ENCODE measurements around the gene ANKRD63.

Gene ANKRD63

DNA sequence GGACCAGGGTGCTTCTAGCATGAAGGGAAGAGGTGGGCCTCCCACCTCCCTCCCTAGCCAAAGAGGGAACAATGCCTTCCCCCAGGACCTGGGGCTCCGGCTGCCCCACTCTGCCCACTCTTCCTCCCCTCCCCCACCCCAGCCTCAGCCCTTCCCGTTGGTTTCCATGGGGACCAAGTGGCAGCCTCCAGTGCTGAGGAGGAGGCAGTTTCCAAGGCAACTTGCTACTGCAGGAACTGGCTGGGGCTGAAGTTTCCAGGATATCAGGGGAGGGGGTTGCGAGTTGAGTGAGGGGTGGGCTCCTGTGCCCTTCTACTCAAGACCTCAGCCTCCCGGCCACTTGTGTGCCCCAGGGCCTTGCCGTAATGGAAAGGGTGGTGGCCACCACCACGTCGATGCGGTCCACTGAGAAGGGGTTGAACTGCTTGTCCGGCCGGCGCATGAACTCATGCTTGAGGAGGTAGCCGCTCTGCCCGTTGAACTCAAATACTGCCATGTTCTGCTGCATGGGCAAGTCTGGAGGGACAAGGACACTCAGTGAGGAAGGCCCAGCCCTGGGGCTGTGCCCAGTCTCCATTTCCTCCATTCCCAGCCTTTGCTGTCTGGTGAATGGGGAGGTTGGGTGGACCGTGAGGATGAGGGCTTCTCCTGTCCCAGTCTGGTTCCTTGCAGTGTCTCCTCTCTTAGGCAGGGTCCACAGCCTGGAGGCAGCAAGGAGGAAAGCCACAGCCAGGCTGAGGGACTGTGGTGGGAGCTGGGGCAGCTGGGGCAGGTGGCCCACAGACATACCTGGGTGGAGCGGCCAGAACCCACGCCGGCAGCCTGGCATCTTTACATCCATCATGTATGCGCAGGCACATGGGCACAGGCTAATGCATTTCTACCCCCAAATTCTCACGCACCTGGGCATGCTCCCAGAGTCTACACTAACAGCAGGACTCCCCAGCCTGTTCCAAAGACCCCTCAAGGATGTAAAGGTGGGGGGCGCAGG, 11.3 kb upstream of the ANKRD63 start:
- no peak for DNase-seq

DNA sequence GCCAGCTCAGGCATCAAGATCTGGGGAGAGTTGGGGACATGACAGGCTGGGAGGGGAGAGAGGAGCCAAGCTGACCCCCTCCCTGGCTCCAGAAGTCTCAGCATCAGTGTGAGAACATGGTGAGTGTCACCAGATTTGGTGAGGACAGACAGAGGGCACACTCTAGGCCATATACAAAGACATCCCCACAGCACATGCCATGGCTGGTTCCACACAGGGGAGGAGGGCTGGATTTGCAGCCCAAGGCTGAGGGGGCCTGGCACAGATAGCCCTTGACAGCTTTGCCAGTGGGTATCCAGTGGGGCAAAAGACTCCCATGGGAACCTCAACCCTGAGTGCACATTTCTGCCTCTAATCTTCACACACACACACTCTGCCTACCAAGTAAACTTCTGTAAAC, 10.1 kb upstream of the ANKRD63 start:
- DNase-seq, result no peak

DNA sequence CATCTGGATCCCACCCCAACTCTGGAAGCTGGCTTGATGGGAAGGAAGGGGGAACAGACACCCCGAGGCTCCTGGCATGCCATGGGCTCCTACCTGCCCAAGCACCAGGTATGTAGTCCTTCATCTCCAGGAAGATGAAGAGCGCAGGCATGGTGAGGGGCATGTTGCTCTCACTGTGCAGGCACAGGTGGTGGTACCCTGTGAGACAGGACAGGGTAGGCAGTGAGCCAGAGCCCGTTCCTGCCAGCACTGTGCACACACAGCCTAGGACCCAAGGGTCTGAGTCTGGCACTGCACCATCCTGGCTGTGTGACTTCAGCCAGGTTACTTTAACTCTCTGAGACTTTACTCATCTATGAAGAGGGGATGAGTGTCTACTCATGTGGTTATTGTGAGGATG, 9.4 kb upstream of the ANKRD63 start:
- no peak for DNase-seq

DNA sequence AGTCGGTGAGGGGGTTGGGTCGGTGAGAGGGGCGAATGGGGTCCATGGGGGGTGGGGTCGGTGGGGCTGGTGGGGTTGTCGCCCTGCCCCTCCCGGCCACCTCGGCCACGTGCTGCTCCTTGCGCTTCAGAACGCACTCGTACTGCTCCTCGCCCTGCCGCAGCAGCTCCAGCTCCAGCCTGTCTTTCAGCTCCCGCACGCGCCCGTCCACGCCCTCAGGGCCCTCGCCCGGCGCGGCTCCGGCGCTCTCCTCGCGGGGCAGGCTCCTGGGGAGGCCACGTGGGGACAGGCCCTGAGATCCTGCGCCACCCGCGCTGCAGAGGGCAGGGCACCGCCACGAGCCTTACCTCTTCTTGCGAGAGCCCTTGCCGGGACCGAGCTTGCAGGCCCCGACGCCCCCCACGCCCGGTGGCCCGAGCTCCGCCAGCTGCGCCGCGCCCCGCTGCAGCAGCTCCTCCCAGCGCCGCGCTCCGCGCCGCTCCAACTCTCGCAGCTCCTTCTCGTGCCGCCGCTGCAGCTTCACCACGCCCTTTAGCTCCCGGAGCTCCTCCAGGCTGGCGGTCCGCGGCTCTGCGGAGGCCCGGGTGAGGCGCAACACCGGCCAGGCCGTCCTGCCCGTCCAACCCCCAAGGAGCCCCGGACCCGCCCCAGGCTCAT, 8.2 kb upstream of the ANKRD63 start:
- peak; percentile 44 for DNase-seq

DNA sequence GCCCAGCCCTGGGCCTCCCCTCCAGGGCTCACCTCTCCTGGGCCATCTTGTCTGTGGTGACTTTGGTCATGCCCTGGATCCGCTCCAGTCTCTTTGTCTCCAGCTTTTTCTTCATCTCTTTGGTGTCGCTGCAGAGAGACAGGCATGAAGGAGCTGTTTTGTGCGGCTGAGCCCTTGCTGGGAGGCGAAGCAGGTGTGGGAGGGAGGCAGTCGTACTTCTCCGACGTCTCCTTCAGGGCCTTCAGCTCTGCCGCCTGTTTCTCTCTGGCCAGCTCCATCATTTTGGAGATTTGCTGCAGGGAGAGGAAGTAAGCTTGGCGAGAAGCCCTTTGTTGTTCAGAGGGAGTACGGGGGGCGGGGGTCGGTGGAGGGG, 7.7 kb upstream of the ANKRD63 start:
- DNase-seq, result no peak

DNA sequence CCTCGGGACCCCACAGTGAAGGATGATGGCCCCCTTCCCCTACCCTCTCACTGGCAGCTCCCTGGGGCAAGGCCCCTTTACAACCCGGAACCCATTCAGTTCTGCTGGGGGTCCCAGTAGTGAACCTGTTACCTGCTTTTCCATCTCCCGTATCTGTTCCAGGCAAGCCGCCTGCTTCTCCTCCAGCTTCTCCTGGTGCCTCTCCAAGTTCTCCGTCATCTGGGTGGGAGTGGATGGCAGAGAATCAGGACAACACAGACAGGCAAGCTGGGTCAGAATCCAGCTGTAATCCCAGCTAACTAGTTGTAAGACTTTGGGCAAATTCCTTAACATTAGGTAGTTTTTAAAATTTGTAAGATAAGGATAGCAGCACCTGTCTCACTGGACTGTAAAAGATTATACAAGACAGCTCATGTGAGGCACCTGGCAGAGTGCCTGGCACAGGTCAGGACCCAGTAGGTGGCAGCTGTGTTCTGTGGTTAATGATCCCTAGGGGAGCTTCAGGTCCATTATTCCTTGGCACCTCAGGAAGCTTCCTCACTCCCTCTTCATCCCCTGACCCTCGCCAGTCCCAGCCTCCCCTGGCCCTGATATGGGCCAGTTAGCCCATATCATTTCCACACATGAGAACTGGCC, 6.4 kb upstream of the ANKRD63 start:
- no peak for DNase-seq

DNA sequence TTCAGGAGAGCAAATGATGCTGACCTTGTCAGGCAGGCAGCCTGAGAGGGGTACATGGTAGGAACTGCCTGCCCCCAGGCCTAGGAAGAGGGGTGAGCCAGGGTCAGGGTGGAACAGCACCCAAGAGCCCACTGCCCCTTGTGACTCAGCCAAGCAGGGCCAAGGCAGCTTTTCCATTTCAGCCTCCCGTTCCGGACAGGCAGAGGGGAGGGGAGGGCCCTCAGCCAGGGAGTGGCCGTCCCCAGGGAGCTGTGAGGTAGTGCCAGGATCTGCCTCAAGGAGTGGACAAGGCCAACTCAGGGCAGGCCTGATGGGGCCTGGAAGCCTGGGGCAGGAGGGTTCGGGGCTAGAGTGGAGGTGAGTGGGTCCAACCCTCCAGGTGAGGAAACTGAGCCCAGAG, 5.1 kb upstream of the ANKRD63 start:
- DNase-seq, result no peak

DNA sequence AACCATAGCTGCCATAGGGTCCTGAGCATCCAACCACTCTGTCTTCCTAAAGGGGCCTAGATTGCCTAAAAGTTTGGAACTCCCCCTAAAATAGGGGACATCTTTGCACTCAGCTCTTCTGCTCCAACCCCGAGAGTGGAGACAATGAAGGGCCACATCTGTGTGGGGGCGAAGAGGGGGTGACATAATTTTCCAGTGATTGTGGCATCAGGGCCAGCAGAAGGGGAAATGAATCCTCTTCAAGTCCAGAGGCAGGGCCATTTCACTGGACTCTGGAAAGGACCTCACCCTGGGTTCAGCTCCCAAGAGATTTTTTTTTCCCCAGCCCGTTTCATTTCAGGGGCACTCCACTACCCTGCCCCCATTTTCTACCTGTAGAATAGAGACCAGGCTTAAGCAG, 4.6 kb upstream of the ANKRD63 start:
- no peak for DNase-seq

DNA sequence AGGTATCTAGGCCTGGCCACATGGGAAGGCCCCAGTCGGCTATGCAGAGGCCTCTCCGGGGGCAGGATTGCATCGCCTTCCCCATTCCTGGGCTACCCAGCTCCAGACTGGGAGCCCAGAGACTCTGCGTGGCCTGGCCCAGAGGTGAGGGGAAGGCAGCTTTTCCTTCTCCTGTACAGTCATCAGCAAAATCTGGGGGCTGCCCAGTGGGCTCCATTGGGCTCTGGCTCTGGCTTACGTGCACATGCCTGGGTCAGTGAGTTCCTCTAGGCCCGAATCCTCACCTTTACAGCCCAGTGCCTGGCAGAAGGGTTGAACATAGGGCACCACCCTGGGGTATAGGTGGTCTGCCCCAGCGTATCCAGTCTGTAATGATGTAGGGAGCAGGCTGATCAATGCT, 3.9 kb upstream of the ANKRD63 start:
- no peak for DNase-seq

DNA sequence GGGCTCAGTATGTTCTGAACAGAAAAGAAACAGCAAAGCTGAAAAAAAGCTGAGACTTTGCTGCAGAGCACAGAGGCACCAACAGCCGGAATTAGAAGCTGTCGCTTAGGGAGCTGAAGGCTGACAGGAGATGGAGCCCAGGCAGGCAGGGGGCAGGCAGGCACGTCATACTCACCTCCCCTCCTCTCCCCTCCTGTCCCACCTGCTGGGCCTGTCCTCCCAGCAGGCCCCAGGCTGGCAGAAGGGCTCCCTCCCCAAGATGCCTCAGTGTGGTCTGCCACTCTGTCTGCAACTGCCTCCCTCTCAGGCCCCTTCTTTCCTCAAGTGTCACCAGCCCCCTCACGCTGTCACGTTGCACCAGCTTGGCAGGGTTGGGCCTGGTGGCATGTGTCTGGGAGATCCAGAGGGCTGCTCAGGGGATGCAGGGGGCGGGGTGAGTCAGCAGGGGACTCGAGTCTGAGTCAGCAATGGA, 3.2 kb upstream of the ANKRD63 start:
- no peak for DNase-seq

DNA sequence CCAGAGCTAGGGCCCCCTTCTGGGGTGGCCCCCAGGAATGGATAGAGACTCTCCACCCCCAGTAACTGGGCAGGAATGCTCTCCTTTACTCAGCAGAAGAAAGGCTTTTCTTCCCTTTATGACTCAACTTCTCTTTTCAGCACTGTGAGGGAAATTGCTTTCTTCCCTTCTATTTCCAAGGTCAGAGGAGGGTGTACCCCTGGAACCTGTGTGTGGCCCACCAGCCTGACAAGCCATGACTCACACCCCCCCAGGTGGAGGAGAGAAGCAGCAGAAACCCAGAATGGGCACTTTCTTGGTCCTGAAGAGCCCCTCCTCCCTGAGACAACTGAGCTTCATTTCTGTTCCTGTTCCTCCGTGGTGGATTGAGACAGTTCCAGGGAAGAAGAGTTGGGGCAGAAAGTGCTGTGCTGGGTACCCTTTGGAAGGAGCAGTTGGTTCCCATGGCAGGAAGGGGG, 2.7 kb upstream of the ANKRD63 start:
- DNase-seq, result no peak

DNA sequence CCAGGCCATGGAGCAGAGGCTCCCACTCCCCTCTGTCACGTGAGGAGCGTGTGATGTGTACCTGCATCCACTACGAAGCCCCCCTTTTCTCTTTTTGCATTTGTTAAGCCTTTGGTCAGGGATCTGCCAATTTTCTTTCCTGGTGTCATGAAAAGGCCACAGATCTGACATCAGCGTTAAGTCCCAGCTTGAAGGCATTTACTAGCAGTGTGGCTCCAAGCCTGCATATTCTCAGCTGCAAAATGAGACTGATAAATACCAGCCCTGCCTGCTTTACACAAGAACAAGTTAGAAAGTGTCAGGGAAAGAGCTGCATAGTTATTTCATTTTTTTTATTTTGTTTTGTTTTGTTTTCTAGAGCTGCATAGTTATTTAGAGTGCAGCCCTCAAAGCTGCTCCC, 2.3 kb upstream of the ANKRD63 start:
- DNase-seq, result no peak

DNA sequence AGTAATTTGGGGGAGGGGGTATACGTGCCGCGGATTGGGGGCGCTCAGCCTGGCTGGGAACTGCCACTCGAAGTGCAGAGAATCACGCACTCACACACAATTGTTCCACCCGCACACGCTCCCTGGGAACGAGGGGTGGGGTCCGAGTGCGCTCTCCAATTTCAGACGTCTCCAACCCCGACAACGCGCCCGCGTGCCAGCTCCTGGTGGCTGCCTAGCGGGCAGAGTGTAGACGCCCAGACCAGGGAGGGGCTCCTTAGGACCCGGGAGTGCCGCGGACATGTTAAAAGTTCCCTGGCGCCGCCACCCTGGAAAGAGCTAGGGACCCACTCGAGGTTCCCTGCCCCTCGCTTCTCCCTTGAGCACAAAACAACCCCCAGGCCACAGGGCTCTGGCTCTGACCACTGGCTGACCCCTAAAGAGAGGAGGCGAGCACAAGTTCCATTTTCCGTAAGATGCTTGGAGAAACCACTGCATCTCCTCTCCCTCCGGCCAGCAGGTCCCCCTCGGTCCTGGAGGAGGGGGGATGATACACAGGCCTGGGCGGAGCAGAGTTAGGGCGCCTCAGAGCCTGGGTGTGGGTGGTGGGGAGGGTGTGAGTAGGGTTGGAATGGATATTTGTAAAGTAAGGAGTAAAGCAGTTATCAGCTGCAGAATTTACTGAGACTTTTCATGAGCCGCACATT, 894 bp upstream of the ANKRD63 start:
- no peak for DNase-seq

DNA sequence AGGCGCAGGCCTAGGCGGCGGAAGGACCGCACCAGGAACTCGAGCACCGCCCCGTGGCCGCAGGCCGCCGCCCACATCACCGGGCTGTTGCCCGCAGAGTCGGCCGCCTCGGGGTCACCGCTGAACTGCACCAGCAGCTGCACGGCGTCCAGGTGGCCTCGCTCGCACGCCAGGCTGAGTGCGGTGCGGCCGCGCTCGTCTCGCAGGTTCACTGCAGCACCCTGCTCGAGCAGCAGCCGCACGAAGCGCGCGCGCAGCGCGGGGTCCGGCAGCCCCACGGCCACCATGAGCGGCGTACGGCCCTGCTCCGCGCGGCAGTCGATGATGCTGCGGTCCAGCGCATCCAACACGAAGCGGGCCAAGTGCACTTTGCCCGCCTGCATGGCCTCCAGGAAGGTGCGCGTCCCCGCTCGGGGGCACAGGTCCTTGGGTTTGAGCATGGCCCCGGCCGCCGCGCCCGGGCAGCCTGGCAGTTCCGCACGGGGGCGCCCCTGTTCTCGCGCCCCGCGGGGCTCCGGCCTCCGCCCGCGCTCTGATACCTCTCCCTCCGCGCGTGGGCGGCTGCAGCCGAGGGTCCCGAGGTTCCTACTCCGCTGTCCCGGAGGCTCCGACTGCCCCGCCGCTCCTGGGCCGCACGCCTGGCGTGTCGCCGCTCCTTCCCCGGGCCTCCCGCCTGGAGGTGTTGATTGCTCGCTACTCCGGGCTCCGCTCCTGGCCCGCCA, 556 bp downstream of the ANKRD63 start:
- no peak for DNase-seq

DNA sequence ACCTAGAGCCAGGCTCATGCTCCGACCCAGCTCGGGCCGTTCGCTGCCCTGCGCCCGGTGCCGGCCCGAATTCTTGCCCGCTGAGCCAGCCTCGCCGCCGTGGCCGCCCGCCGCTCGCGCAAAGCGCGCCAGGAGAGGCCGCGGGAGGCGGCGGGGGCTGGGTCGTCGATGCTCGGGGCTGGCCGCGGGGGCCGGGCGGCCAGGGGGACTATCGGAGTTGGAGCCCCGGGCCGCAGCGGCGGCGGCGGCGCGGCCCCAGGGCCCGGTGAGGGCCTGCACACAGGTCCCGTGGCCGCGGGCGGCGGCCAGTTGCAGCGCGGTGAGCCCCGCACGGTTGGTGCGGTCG, 1.1 kb downstream of the ANKRD63 start:
- no peak for DNase-seq

DNA sequence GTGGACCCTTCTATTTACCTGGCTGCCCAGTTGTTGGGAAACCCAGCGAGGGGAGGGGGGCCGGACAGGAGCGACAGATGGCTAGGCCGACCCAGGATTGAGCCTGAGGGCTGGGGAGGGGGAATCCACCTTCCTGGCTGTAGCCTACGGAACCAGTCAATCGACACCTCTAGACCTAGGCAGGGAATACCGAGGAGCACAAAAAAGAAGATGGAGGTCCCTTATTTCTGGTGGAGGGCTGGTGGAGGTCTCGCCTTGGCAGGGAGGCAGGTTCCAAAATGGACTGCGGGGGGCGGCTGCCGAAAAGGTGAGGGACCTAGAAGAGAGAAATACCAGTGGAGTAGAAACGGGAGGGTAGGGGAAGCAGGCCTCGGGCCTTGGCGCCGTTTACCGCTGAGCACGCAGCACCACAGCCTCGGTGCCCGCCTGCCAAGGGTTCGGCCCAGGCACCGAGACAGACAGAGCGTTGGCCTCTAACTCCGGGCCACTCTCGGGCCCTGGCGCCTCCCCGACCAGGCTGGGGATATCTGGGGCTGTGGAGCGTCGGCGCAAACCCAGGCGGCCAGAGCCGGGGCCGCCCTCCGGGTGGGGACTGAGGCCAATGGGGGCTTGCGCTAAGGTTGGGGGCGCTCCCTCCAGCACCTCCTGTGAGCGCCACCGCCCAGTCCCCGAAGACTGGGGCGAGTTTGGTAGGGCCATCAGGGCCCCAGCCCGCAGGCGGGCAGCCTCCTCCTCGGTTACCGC, 1.6 kb downstream of the ANKRD63 start:
- no peak for DNase-seq

DNA sequence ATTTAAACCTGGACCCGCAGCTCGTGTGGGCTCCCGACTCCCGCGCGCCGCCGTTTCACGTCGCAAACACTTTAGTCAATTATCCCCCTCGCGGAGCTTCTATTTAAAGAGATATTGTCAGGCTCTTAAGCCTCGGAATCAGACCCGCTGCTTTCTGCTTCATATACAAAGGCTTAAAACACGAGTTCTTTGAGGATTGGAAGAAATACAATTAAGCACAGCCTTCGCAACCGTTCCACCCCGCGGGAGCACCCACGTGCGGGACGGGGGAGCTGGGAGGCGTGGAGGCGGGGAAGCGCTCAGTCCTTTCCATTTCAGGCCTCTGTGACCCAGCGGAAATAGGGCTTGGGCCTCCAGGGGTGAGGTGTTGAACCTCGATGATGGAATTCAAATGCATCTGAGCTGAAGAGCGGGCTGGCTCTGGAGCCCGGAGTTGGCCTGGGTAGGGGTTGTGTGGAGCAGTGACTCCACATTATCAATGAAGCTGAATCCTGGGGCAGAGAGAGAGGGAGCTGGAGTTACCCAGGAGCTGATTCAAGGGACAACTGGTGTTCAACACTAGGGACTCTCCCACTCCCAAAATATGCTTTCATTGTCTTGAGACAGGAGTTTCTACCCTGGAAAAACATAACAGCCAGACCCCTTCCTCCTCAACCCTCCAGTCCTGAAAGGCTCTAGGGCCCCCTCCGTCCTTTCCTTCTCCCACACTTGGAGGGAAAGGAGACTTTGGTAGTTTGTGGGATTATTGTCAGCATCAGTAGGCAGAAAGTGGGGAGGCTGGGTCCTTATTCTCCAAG, 2.4 kb downstream of the ANKRD63 start:
- DNase-seq, result no peak

DNA sequence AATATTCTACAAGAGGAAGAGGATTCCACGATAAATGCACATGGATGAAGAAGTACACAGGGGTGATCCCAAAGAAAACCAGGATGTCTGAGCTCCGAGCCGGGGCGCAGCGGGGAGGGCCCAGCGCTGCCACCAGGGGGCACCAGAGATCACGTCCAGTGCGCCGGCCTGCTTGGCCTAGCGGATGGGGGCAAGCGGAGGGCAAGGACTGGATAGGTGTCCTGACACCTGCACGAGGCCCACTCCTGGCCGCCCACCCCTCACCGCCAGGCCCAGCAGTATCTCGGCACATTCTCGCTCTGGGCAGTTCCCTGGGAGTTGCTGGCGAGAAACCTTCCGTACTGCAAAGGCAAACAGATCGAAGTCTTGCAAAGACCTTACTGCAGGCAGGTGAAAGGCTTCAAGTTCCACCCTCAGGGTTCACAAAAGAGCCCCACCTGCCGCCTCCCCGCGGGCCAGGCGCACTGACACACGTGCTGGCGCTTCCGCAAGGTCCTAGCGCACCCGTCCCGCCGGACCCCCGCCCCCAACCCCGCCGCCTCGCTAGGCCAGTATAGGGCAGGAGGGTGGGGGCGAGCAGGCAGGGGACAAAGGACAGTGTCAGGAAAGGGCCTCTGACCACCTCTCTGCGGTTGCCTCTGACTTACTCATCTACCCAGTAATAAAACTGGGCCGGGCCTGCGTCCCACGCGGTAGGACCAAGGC, 3.3 kb downstream of the ANKRD63 start:
- DNase-seq, result peak; percentile 43

DNA sequence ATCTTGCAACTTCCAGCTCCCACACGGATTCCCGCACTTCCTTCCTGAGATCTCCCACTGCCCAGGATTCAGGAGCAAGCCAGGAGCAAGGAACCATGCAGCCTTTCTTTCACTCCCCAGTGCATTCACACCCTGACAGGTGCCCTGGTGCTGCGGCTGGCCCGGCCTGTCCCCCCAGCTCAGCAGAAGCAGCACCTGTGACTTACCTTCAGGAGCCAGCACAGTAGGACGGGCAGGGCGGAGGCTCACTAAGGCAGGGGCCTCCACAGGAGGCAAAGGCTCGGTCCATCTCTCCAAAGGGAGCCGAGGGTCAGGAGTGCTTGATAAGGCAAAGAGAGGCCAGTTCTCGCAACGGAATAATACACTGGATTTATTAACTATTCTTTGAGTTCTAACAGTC, 4.8 kb downstream of the ANKRD63 start:
- DNase-seq, result no peak

DNA sequence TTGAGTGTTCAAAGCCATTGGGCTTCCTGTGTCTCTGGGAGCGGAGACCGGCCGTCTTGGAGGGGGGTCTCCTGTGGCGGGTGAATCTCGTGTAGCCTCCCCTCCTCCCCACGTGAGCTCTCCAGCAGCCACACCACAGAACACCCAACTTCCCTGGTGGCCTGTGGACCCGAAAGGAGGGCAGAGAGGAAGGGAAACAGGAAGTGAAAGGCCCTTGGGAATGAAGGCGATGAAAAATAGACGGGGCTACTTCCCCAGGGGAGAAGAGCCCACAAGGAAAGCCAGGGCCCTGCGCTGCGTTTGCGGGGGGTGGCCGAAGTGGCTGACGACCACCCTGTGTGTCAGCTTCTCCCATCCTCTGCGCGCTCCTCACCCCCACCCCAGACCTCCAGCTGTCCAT, 5.4 kb downstream of the ANKRD63 start:
- DNase-seq, result no peak
